IMR-90 (cell line): Measurements from ENCODE around the gene NDUFB11. TPM values are rescaled to one million over a fixed set of nuclear protein-coding genes. Genes with fewer than 3 reads are reported as not detected.

Experiments used
- ATAC-seq: fragments of 200-7000 bp; cut with Tn5 transposase; 2 replicates; pipeline ENCODE4 v1.9.1; 2020; ENCODE audit warnings: low read depth, mild to moderate bottlenecking, moderate library complexity
- BruUV-seq: library from RNA; stranded (reverse); fragments of 400-500 nt; replicated peaks from 2 replicates; lab custom pipeline; 2021; lab: Mats Ljungman, UMichigan
- CTCF ChIA-PET: fragments of 300-600 bp; formaldehyde crosslinking; extraction: SDS; loops from one replicate; lab custom pipeline; 2021; ENCODE audit warnings: antibody characterized with exemption; lab: Yijun Ruan, JAX
- POLR2A ChIA-PET: fragments of 300-600 bp; sonication (Branson Sonifier 250); formaldehyde crosslinking; loops from one replicate; lab custom pipeline; 2022; ENCODE audit warnings: antibody characterized with exemption; ENCODE audit not compliant: unreplicated experiment; lab: Charles Lee
- DNase-seq: peaks from one replicate; pipeline ENCODE4 v3.0.0; 2013
- H2AFZ ChIP-seq: replicated peaks from 2 replicates; pipeline ENCODE3; 2013; ENCODE audit warnings: low read length, mild to moderate bottlenecking; ENCODE audit not compliant: poor library complexity
- H2AK5ac ChIP-seq: 2 replicates; pipeline ENCODE4 v1.6.1; 2013; ENCODE audit warnings: low read depth, low read length, inconsistent platforms
- H2AK9ac ChIP-seq: replicated peaks from 2 replicates; pipeline ENCODE3; 2013; ENCODE audit warnings: mild to moderate bottlenecking, low read depth, low read length, moderate library complexity; ENCODE audit not compliant: poor library complexity
- H2BK120ac ChIP-seq: 2 replicates; pipeline ENCODE4 v1.6.1; 2013; ENCODE audit warnings: low read depth, low read length, inconsistent platforms
- H2BK15ac ChIP-seq: 3 replicates; pipeline ENCODE4 v1.6.1; 2013; ENCODE audit warnings: low read depth, low read length, inconsistent platforms
- H2BK20ac ChIP-seq: 2 replicates; pipeline ENCODE4 v1.6.1; 2013; ENCODE audit warnings: low read depth, mild to moderate bottlenecking, inconsistent platforms, low read length, moderate library complexity
- H2BK5ac ChIP-seq: 2 replicates; pipeline ENCODE4 v1.6.1; 2013; ENCODE audit warnings: mild to moderate bottlenecking, low read depth, low read length, inconsistent platforms; ENCODE audit not compliant: poor library complexity, severe bottlenecking
- H3K14ac ChIP-seq: replicated peaks from 2 replicates; pipeline ENCODE4 v1.6.1; 2013; ENCODE audit warnings: low read depth, low read length, inconsistent platforms
- H3K18ac ChIP-seq: 2 replicates; pipeline ENCODE4 v1.6.1; 2013; ENCODE audit warnings: low read depth, low read length, control low read depth
- H3K23ac ChIP-seq: 2 replicates; pipeline ENCODE4 v1.6.1; 2013; ENCODE audit warnings: low read depth, low read length, inconsistent platforms
- H3K27ac ChIP-seq: 2 replicates; pipeline ENCODE4 v1.5.1; 2013; ENCODE audit warnings: mild to moderate bottlenecking, control low read depth, low read length; ENCODE audit not compliant: insufficient read depth
- H3K27me3 ChIP-seq: 2 replicates; pipeline ENCODE4 v1.6.1; 2013; ENCODE audit warnings: low read length; ENCODE audit not compliant: control insufficient read depth, insufficient read depth
- H3K36me3 ChIP-seq: 2 replicates; pipeline ENCODE4 v1.6.1; 2013; ENCODE audit warnings: low read length, mixed read lengths; ENCODE audit not compliant: control insufficient read depth, insufficient read depth
- H3K4ac ChIP-seq: 2 replicates; pipeline ENCODE4 v1.6.1; 2013; ENCODE audit warnings: low read depth, low read length, inconsistent platforms
- H3K4me1 ChIP-seq: 2 replicates; pipeline ENCODE4 v1.6.1; 2013; ENCODE audit warnings: low read length, mixed read lengths; ENCODE audit not compliant: control insufficient read depth, insufficient read depth
- H3K4me2 ChIP-seq: 2 replicates; pipeline ENCODE4 v1.6.1; 2013; ENCODE audit warnings: low read depth, mild to moderate bottlenecking, control low read depth, low read length, moderate library complexity
- H3K4me3 ChIP-seq: 2 replicates; pipeline ENCODE4 v1.5.1; 2013; ENCODE audit warnings: low read depth, mild to moderate bottlenecking, control low read depth, low read length, moderate library complexity; ENCODE audit not compliant: insufficient read depth
- H3K56ac ChIP-seq: 2 replicates; pipeline ENCODE4 v1.6.1; 2013; ENCODE audit warnings: low read length, inconsistent platforms; ENCODE audit not compliant: insufficient read depth; ENCODE audit errors: extremely low read depth
- H3K79me1 ChIP-seq, 2 experiments: 2 replicates each; pipeline ENCODE4 v1.6.1; 2013; ENCODE audit warnings: low read length in 2 of 2, inconsistent platforms in 1 of 2, low read depth in 1 of 2
- H3K9ac ChIP-seq: 2 replicates; pipeline ENCODE4 v1.6.1; 2013; ENCODE audit warnings: low read depth, low read length, control low read depth
- H3K9me1 ChIP-seq: 2 replicates; pipeline ENCODE4 v1.6.1; 2013; ENCODE audit warnings: low read length, inconsistent platforms; ENCODE audit not compliant: insufficient read depth
- H3K9me3 ChIP-seq: 2 replicates; pipeline ENCODE4 v1.6.1; 2013; ENCODE audit warnings: low read length; ENCODE audit not compliant: control insufficient read depth, insufficient read depth
- H4K20me1 ChIP-seq: 2 replicates; pipeline ENCODE4 v1.6.1; 2013; ENCODE audit warnings: low read length, inconsistent platforms; ENCODE audit not compliant: insufficient read depth
- H4K5ac ChIP-seq: 2 replicates; pipeline ENCODE4 v1.6.1; 2013; ENCODE audit warnings: mild to moderate bottlenecking, low read depth, low read length, control low read depth
- H4K8ac ChIP-seq, 2 experiments: 2 replicates each; pipeline ENCODE4 v1.6.1; 2013; ENCODE audit warnings: low read depth in 2 of 2, low read length in 2 of 2, control low read depth in 1 of 2, inconsistent platforms in 1 of 2
- H4K91ac ChIP-seq: 2 replicates; pipeline ENCODE4 v1.6.1; 2013; ENCODE audit warnings: low read depth, low read length, inconsistent platforms; ENCODE audit not compliant: insufficient read depth
- CHD1 ChIP-seq: IDR thresholded peaks from 2 replicates; pipeline ENCODE4 v1.6.1; 2012; ENCODE audit warnings: low read depth, low read length, improper control_type of control experiment
- POLR2A ChIP-seq: IDR thresholded peaks from 2 replicates; pipeline ENCODE4 v1.6.1; 2012; ENCODE audit warnings: mild to moderate bottlenecking, low read depth, low read length
- WGBS, 2 experiments: methylation state at CpG; one replicate each; pipeline versions ENCODE4 v1.1.5 to v1.1.7; 2013; ENCODE audit warnings: missing lambda C conversion rate in 2 of 2; ENCODE audit not compliant: insufficient read length in 1 of 2; ENCODE audit errors: extremely low coverage in 2 of 2; 5-methylcytosine and 5-hydroxymethylcytosine counted together
- dilution Hi-C: fragments of 300-500 bp; cut with HindIII; formaldehyde crosslinking; loops from one replicate; pipeline ENCODE4 v1.14.3; 2018; ENCODE audit warnings: low sequenced_read_pairs; ENCODE audit not compliant: unreplicated experiment
- in situ Hi-C: fragments of 300-500 bp; cut with MboI; formaldehyde crosslinking; loops from 3 replicates; pipeline ENCODE4 v1.14.3; 2019; ENCODE audit warnings: low sequenced_read_pairs, inconsistent platforms, mixed read lengths
- intact Hi-C: fragments of 100-400 bp; cut with micrococcal nuclease; formaldehyde crosslinking; loops from 2 replicates; pipeline ENCODE4 v1.10.0; 2022
- polyA plus RNA-seq, 3 experiments: library from polyadenylated mRNA; depleted of rRNA; stranded (reverse); fragments of >200 nt; gene quantifications; 2 replicates each; pipeline ENCODE4 v1.2.3, GENCODE V29; 2012; ENCODE audit warnings: low replicate concordance in 1 of 3
- total RNA-seq: library from RNA; depleted of rRNA; stranded (reverse); fragments of >200 nt; gene quantifications from 2 replicates; pipeline ENCODE4 v1.2.3, GENCODE V29; 2012

NDUFB11 gene
- total and polyA plus RNA-seq, 2 of the 4 experiments (the other 2 are of a cell fraction): 17.0 to 58.3 TPM

DNA sequence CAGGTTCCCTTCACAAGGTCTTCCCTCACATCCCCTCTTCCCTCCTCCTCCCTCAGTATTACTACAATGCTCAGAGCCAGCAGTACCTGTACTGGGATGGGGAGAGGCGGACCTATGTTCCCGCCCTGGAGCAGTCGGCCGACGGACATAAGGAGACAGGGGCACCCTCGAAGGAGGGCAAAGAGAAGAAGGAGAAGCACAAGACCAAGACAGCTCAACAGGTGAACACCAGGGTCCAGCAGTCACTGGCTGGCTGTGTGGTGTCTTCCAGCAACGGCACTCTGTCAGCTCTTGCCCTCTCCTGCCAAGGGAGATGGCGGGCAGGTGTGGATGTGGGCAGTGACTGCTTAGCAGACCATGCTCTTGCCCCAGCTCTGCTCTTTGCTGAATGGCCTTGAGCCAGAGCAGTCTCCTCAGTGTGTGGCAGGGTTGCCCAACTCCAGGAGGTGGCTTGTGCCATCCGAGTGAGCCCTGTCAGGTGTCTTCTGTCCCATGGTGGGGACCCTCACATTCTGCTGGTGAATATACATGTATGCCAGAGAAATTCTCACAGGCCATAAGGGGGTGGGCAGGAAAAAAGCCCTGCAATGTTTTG, 37.7 kb upstream of the NDUFB11 start:
- ChIA-PET CTCF (no interaction called here), POLR2A (no interaction called here)
- H3K23ac ChIP-seq: no peak overlapping the region
- no peak for TF ChIP-seq POLR2A
- no peak for TF ChIP-seq CHD1
- intact Hi-C loops: no loop called here
- no peak overlapping the region for H3K27ac ChIP-seq
- DNase-seq (no peak), ATAC-seq (no peak)
- no peak overlapping the region for H2BK120ac ChIP-seq
- H3K4me3 ChIP-seq: no peak overlapping the region
- no peak overlapping the region for H3K9ac ChIP-seq
- H2BK15ac ChIP-seq: no peak overlapping the region
- H2AK5ac ChIP-seq: no peak overlapping the region
- no peak overlapping the region for H2AFZ ChIP-seq
- peaks cover 3% of the 10 kb centered on the region in 2 experiments; a peak in 1 of 4 replicates for H3K79me1 ChIP-seq
- in situ Hi-C loops: no loop called here
- H4K91ac ChIP-seq: no peak overlapping the region
- no peak overlapping the region for H3K4me2 ChIP-seq
- H3K4me1 ChIP-seq: no peaks in the 10 kb centered on the region
- H3K9me3 ChIP-seq: no peaks in the 10 kb centered on the region
- no peak overlapping the region for H3K18ac ChIP-seq
- no peak overlapping the region for H4K8ac ChIP-seq
- no CpG with 5 or more reads among the region's 9 CpGs for WGBS, 2 experiments
- H3K36me3 ChIP-seq: peaks cover 32% of the 10 kb centered on the region
- H4K5ac ChIP-seq: no peak overlapping the region
- H2BK20ac ChIP-seq: no peak overlapping the region
- H3K56ac ChIP-seq: no peak overlapping the region
- peaks cover 14% of the 10 kb centered on the region; the same call in 1 of the 2 replicates for H3K27me3 ChIP-seq
- H3K14ac ChIP-seq: no peak overlapping the region
- dilution Hi-C loops: no loop called here
- H3K9me1 ChIP-seq: no peaks in the 10 kb centered on the region
- no peaks in the 10 kb centered on the region; the same call in 1 of the 2 replicates for H4K20me1 ChIP-seq
- H3K4ac ChIP-seq: no peak overlapping the region
- H2AK9ac ChIP-seq: no peak overlapping the region
- no peak overlapping the region for H2BK5ac ChIP-seq
- BruUV-seq: no TSS peak
